ENCODE data around the gene MYRFL. TPM values are rescaled to one million over a fixed set of nuclear protein-coding genes. Genes with fewer than 3 reads are reported as not detected.

Gene MYRFL
- total RNA-seq, 2 experiments from 2014 or later = not detected

- CTCF ChIA-PET = interaction anchor here (0.6 to 3.0 kb wide), 5 partner anchors 9 to 1130 kb away, joined by 3 to 11 read pairs (median 4); no protein-coding TSS in a partner anchor
- no peak overlapping the region for H3K27ac Mint-ChIP-seq
- intact Hi-C loops (cut with micrococcal nuclease) = loop anchor here (5.0 kb wide), 1 partner anchor 463 kb away; the partner anchor contains the start of gene KCNMB4
- H3K36me3 Mint-ChIP-seq = no peaks in the 10 kb centered on the region
- H3K4me1 Mint-ChIP-seq (ENCODE audit: low read depth) = no peaks in the 10 kb centered on the region
- DNase-seq = no peak
- H3K27me3 Mint-ChIP-seq = peaks cover 5% of the 10 kb centered on the region
- H3K4me3 Mint-ChIP-seq = no peak overlapping the region
- H3K9me3 Mint-ChIP-seq = no peaks in the 10 kb centered on the region
- POLR2A ChIA-PET = no interaction called here
These were observed 79.8 kb downstream of the MYRFL start for GRCh38 chr12:69904777-69905176.

GRCh38 chr12:69905801-69906200 lies 80.8 kb downstream of the MYRFL start:
- POLR2A ChIA-PET = no interaction called here
- CTCF ChIA-PET = interaction anchor here (0.6 to 3.0 kb wide), 2 partner anchors 671 to 1442 kb away, joined by 3 to 11 read pairs; no protein-coding TSS in a partner anchor
- DNase-seq = no peak
- H3K4me3 Mint-ChIP-seq = no peak overlapping the region
- intact Hi-C loops (cut with micrococcal nuclease) = no loop called here
- H3K27me3 Mint-ChIP-seq = peaks cover 5% of the 10 kb centered on the region
- H3K4me1 Mint-ChIP-seq (ENCODE audit: low read depth) = no peaks in the 10 kb centered on the region
- no peaks in the 10 kb centered on the region for H3K9me3 Mint-ChIP-seq
- no peaks in the 10 kb centered on the region for H3K36me3 Mint-ChIP-seq
- no peak overlapping the region for H3K27ac Mint-ChIP-seq

GRCh38 chr12:69906411-69907216 lies 81.6 kb downstream of the MYRFL start:
- POLR2A ChIA-PET = no interaction called here
- Mint-ChIP-seq H3K9me3 (no peaks in the 10 kb centered on the region), H3K27me3 (peaks cover 5% of the 10 kb centered on the region), H3K4me1 (ENCODE audit: low read depth) (no peaks in the 10 kb centered on the region), H3K27ac (no peak overlapping the region), H3K36me3 (no peaks in the 10 kb centered on the region), H3K4me3 (no peak overlapping the region)
- intact Hi-C loops (cut with micrococcal nuclease) = no loop called here
- no peak for DNase-seq
- CTCF ChIA-PET = interaction anchor here (3.0 kb wide), 1 partner anchor 670 kb away, joined by 11 read pairs; no protein-coding TSS in a partner anchor

GRCh38 chr12:69908203-69908602 lies 83.2 kb downstream of the MYRFL start:
- no peaks in the 10 kb centered on the region for H3K9me3 Mint-ChIP-seq

GRCh38 chr12:69910694-69911093 lies 85.7 kb downstream of the MYRFL start:
- Mint-ChIP-seq H3K36me3 (no peaks in the 10 kb centered on the region), H3K9me3 (no peaks in the 10 kb centered on the region), H3K27me3 (peaks cover 5% of the 10 kb centered on the region), H3K4me1 (ENCODE audit: low read depth) (no peaks in the 10 kb centered on the region), H3K27ac (no peak overlapping the region), H3K4me3 (no peak overlapping the region)
- ChIA-PET CTCF (interaction anchor here (2.8 kb wide), 1 partner anchor 10 kb away, joined by 12 read pairs; no protein-coding TSS in a partner anchor), POLR2A (no interaction called here)
- intact Hi-C loops (cut with micrococcal nuclease) = no loop called here
- DNase-seq = no peak

More at GRCh38 chr12:69908203-69908602, 83.2 kb downstream of the MYRFL start:
- intact Hi-C loops (cut with micrococcal nuclease) = no loop called here
- Mint-ChIP-seq H3K27ac (no peak overlapping the region), H3K4me3 (no peak overlapping the region), H3K4me1 (ENCODE audit: low read depth) (no peaks in the 10 kb centered on the region), H3K27me3 (peaks cover 5% of the 10 kb centered on the region), H3K36me3 (no peaks in the 10 kb centered on the region)
- DNase-seq = no peak
- POLR2A ChIA-PET = no interaction called here
- CTCF ChIA-PET = interaction anchor here (1.1 to 2.8 kb wide), 2 partner anchors 7 to 668 kb away, joined by 4 to 12 read pairs; no protein-coding TSS in a partner anchor

GRCh38 chr12:69913526-69913925 lies 88.5 kb downstream of the MYRFL start:
- POLR2A ChIA-PET = no interaction called here
- no peaks in the 10 kb centered on the region for H3K36me3 Mint-ChIP-seq
- no peaks in the 10 kb centered on the region for H3K4me1 Mint-ChIP-seq (ENCODE audit: low read depth)

GRCh38 chr12:69915964-69916363 lies 90.9 kb downstream of the MYRFL start:
- Mint-ChIP-seq H3K27me3 (peaks cover 2% of the 10 kb centered on the region), H3K9me3 (no peaks in the 10 kb centered on the region), H3K4me1 (ENCODE audit: low read depth) (no peaks in the 10 kb centered on the region), H3K4me3 (no peak overlapping the region), H3K36me3 (no peaks in the 10 kb centered on the region), H3K27ac (no peak overlapping the region)
- no peak for DNase-seq
- intact Hi-C loops (cut with micrococcal nuclease) = no loop called here
- ChIA-PET CTCF (interaction anchor here (0.5 kb wide), 1 partner anchor 73 kb away, joined by 4 read pairs; no protein-coding TSS in a partner anchor), POLR2A (no interaction called here)

More at GRCh38 chr12:69913526-69913925, 88.5 kb downstream of the MYRFL start:
- H3K4me3 Mint-ChIP-seq = no peak overlapping the region
- H3K9me3 Mint-ChIP-seq = no peaks in the 10 kb centered on the region
- intact Hi-C loops (cut with micrococcal nuclease) = no loop called here
- CTCF ChIA-PET = no interaction called here
- no peak overlapping the region for H3K27ac Mint-ChIP-seq
- H3K27me3 Mint-ChIP-seq = peaks cover 2% of the 10 kb centered on the region
- DNase-seq = no peak

- ChIA-PET POLR2A (no interaction called here), CTCF (interaction anchor here (0.5 kb wide), 1 partner anchor 72 kb away, joined by 4 read pairs; no protein-coding TSS in a partner anchor)
- Mint-ChIP-seq H3K27ac (no peak overlapping the region), H3K9me3 (no peaks in the 10 kb centered on the region), H3K27me3 (peaks cover 2% of the 10 kb centered on the region), H3K4me3 (no peak overlapping the region), H3K36me3 (no peaks in the 10 kb centered on the region), H3K4me1 (ENCODE audit: low read depth) (no peaks in the 10 kb centered on the region)
- intact Hi-C loops (cut with micrococcal nuclease) = no loop called here
- DNase-seq = no peak
These were observed 91.7 kb downstream of the MYRFL start for GRCh38 chr12:69916544-69917235.

- no peaks in the 10 kb centered on the region for H3K9me3 Mint-ChIP-seq
- no peak overlapping the region for H3K27ac Mint-ChIP-seq
- CTCF ChIA-PET = no interaction called here
- no peak overlapping the region for H3K4me3 Mint-ChIP-seq
- intact Hi-C loops (cut with micrococcal nuclease) = no loop called here
- H3K27me3 Mint-ChIP-seq = peaks cover 2% of the 10 kb centered on the region
- POLR2A ChIA-PET = no interaction called here
- no peaks in the 10 kb centered on the region for H3K36me3 Mint-ChIP-seq
- DNase-seq = no peak
- H3K4me1 Mint-ChIP-seq (ENCODE audit: low read depth) = no peaks in the 10 kb centered on the region
These were observed 93.3 kb downstream of the MYRFL start for GRCh38 chr12:69918287-69918686.

- intact Hi-C loops (cut with micrococcal nuclease) = no loop called here
- DNase-seq = no peak
- CTCF ChIA-PET = interaction anchor here (0.7 kb wide), 1 partner anchor 19 kb away, joined by 3 read pairs; no protein-coding TSS in a partner anchor
- POLR2A ChIA-PET = no interaction called here
- no peaks in the 10 kb centered on the region for H3K9me3 Mint-ChIP-seq
- H3K4me3 Mint-ChIP-seq = no peak overlapping the region
- no peaks in the 10 kb centered on the region for H3K36me3 Mint-ChIP-seq
- H3K27ac Mint-ChIP-seq = no peak overlapping the region
- H3K27me3 Mint-ChIP-seq = peaks cover 2% of the 10 kb centered on the region
- no peaks in the 10 kb centered on the region for H3K4me1 Mint-ChIP-seq (ENCODE audit: low read depth)
These were observed 94.5 kb downstream of the MYRFL start for GRCh38 chr12:69919495-69919894.

- Mint-ChIP-seq H3K4me1 (ENCODE audit: low read depth) (no peaks in the 10 kb centered on the region), H3K27ac (no peak overlapping the region), H3K9me3 (no peaks in the 10 kb centered on the region), H3K36me3 (no peaks in the 10 kb centered on the region), H3K27me3 (peaks cover 5% of the 10 kb centered on the region), H3K4me3 (no peak overlapping the region)
- ChIA-PET CTCF (no interaction called here), POLR2A (no interaction called here)
- no peak for DNase-seq
- intact Hi-C loops (cut with micrococcal nuclease) = no loop called here
These were observed 96.8 kb downstream of the MYRFL start for GRCh38 chr12:69921831-69922230.

GRCh38 chr12:69922999-69923398 lies 98.0 kb downstream of the MYRFL start:
- POLR2A ChIA-PET = no interaction called here
- DNase-seq = no peak
- Mint-ChIP-seq H3K27me3 (peaks cover 3% of the 10 kb centered on the region), H3K4me3 (no peak overlapping the region), H3K27ac (no peak overlapping the region), H3K9me3 (no peaks in the 10 kb centered on the region), H3K4me1 (ENCODE audit: low read depth) (no peaks in the 10 kb centered on the region), H3K36me3 (no peaks in the 10 kb centered on the region)
- intact Hi-C loops (cut with micrococcal nuclease) = no loop called here
- CTCF ChIA-PET = no interaction called here
